PC-9 (cell line): ENCODE data around the gene PGA4. TPM values are rescaled to one million over a fixed set of nuclear protein-coding genes. Genes with fewer than 3 reads are reported as not detected.

Experiments used
- BruUV-seq: library from RNA; stranded (reverse); fragments of 400-500 nt; replicated peaks from 2 replicates; lab custom pipeline; 2021; lab: Mats Ljungman, UMichigan
- CTCF ChIA-PET: fragments of 300-600 bp; sonication (Branson Sonifier 250); formaldehyde crosslinking; loops from one replicate; lab custom pipeline; 2022; ENCODE audit warnings: antibody characterized with exemption; lab: Charles Lee
- POLR2A ChIA-PET: fragments of 300-600 bp; sonication (Branson Sonifier 250); formaldehyde crosslinking; loops from one replicate; lab custom pipeline; 2022; ENCODE audit warnings: antibody characterized with exemption; ENCODE audit not compliant: unreplicated experiment; lab: Charles Lee
- DNase-seq, 2 experiments: peaks; one replicate each; pipeline versions ENCODE4 v3.0.0 to v3.0.0-alpha.2; 2015 to 2022; ENCODE audit warnings: mixed read lengths in 1 of 2
- H2AFZ ChIP-seq: fragments of 200-600 bp; sonication (generic); 2 replicates; pipeline ENCODE4 v1.8.1; 2017; ENCODE audit warnings: antibody characterized with exemption
- H3F3A ChIP-seq: fragments of 200-600 bp; sonication (generic); 2 replicates; pipeline ENCODE4 v1.8.1; 2017; ENCODE audit warnings: antibody characterized with exemption, mild to moderate bottlenecking, low read depth; ENCODE audit not compliant: insufficient read depth
- H3K27ac ChIP-seq: fragments of 200-600 bp; sonication (generic); 2 replicates; pipeline ENCODE4 v1.6.1; 2016; ENCODE audit warnings: mixed run types
- H3K27me3 ChIP-seq: fragments of 200-600 bp; sonication (generic); 2 replicates; pipeline ENCODE4 v1.6.1; 2016; ENCODE audit warnings: low read depth, mixed run types; ENCODE audit not compliant: insufficient read depth
- H3K36me3 ChIP-seq: fragments of 200-600 bp; sonication (generic); 2 replicates; pipeline ENCODE4 v1.6.1; 2016; ENCODE audit warnings: low read depth, mixed run types
- H3K4me1 ChIP-seq: fragments of 200-600 bp; sonication (generic); replicated peaks from 2 replicates; pipeline ENCODE4 v1.6.1; 2016; ENCODE audit warnings: mixed run types; ENCODE audit not compliant: insufficient read depth
- H3K4me2 ChIP-seq: fragments of 200-600 bp; sonication (generic); 2 replicates; pipeline ENCODE4 v1.6.1; 2017; ENCODE audit warnings: mixed run types
- H3K4me3 ChIP-seq: fragments of 200-600 bp; sonication (generic); 2 replicates; pipeline ENCODE4 v1.6.1; 2016; ENCODE audit warnings: mixed run types
- H3K79me2 ChIP-seq: fragments of 200-600 bp; sonication (generic); 2 replicates; pipeline ENCODE4 v1.6.1; 2017; ENCODE audit warnings: low read depth, mixed run types
- H3K9me2 ChIP-seq: fragments of 200-600 bp; sonication (generic); 2 replicates; pipeline ENCODE4 v1.8.1; 2017; ENCODE audit warnings: mild to moderate bottlenecking; ENCODE audit not compliant: insufficient read depth
- H3K9me3 ChIP-seq: fragments of 200-600 bp; sonication (generic); 2 replicates; pipeline ENCODE4 v1.8.1; 2016; ENCODE audit warnings: low read depth; ENCODE audit not compliant: insufficient read depth
- H4K20me1 ChIP-seq: fragments of 200-600 bp; sonication (generic); 2 replicates; pipeline ENCODE4 v1.8.1; 2017; ENCODE audit not compliant: insufficient read depth
- CTCF ChIP-seq: fragments of 200-600 bp; sonication (generic); conservative IDR thresholded peaks from 2 replicates; pipeline ENCODE4 v1.6.1; 2017; ENCODE audit warnings: mixed run types, antibody characterized with exemption, mild to moderate bottlenecking, moderate library complexity
- EZH2 ChIP-seq: fragments of 200-600 bp; sonication (generic); IDR thresholded peaks from 2 replicates; pipeline ENCODE4 v1.8.0; 2017; ENCODE audit warnings: antibody characterized with exemption, low read depth
- intact Hi-C: fragments of 100-400 bp; cut with micrococcal nuclease; formaldehyde crosslinking; loops from one replicate; pipeline ENCODE4 v1.10.0; 2022; ENCODE audit not compliant: unreplicated experiment
- total RNA-seq: library from RNA; stranded (reverse); gene quantifications from 2 replicates; pipeline ENCODE4 v1.2.3, GENCODE V29; 2021

Gene PGA4
- total RNA-seq, 1 experiment from 2014 or later: not detected

- Histone ChIP-seq H3K9me2 (no peaks in the 10 kb centered on the region), H3K27ac (no peak overlapping the region), H3K4me1 (no peaks in the 10 kb centered on the region), H3K9me3 (no peaks in the 10 kb centered on the region), H3K4me2 (no peak overlapping the region), H3F3A (no peaks in the 10 kb centered on the region; the same call in 1 of the 2 replicates), H3K79me2 (no peaks in the 10 kb centered on the region), H4K20me1 (no peaks in the 10 kb centered on the region), H3K27me3 (peaks cover 24% of the 10 kb centered on the region), H3K4me3 (no peak overlapping the region), H3K36me3 (no peaks in the 10 kb centered on the region), H2AFZ (no peak overlapping the region)
- intact Hi-C loops: no loop called here
- DNase-seq: no peak
- CTCF ChIA-PET: interaction anchor here (0.6 kb wide), 1 partner anchor 215 kb away, joined by 4 read pairs; no protein-coding TSS in a partner anchor
- POLR2A ChIA-PET: no interaction called here
- TF ChIP-seq CTCF (no peak), EZH2 (no peak)
- BruUV-seq: no TSS peak
These were observed 58.9 kb downstream of the PGA4 start for GRCh38 chr11:61280883-61281580.

Other genes with a start within 250 kb of the PGA4 start
- gene CD5, start 119.9 kb upstream of the PGA4 start, total RNA-seq: not detected in 2 replicates
- gene VPS37C, start 60.9 kb upstream of the PGA4 start, total RNA-seq: 27.1 and 29.0 TPM in 2 replicates
- not detected in 2 replicates for gene PGA3, start 18.8 kb upstream of the PGA4 start, total RNA-seq
- not detected in 2 replicates for gene PGA5, start 18.8 kb downstream of the PGA4 start, total RNA-seq
- 0.41 and 1.4 TPM in 2 replicates for gene VWCE, start 73.0 kb downstream of the PGA4 start, total RNA-seq
- gene DDB1, start 110.8 kb downstream of the PGA4 start, total RNA-seq: 302 and 305 TPM in 2 replicates
- gene TKFC, start 110.9 kb downstream of the PGA4 start, total RNA-seq: 168 and 258 TPM in 2 replicates
- 96.9 and 120 TPM in 2 replicates for gene CYB561A3, start 139.5 kb downstream of the PGA4 start, total RNA-seq
- gene TMEM138, start 140.0 kb downstream of the PGA4 start, total RNA-seq: 32.5 and 46.1 TPM in 2 replicates
- gene TMEM216, start 170.2 kb downstream of the PGA4 start, total RNA-seq: 17.6 and 21.1 TPM in 2 replicates
- 82.7 and 87.0 TPM in 2 replicates for gene CPSF7, start 207.6 kb downstream of the PGA4 start, total RNA-seq
- 32.5 and 38.3 TPM in 2 replicates for gene SDHAF2, start 207.8 kb downstream of the PGA4 start, total RNA-seq